Activated CD8-positive, alpha-beta memory T cell treated with anti-CD3 and anti-CD28 coated beads for 36 hours (primary cell): Measurements from ENCODE around the gene POGZ. TPM values are rescaled to one million over a fixed set of nuclear protein-coding genes. Genes with fewer than 3 reads are reported as not detected.

ENCODE experiments used
- CTCF ChIA-PET: fragments of 350-600 bp; sonication (Branson Sonifier 250); formaldehyde crosslinking; loops from one replicate; lab custom pipeline; 2021; ENCODE audit warnings: antibody characterized with exemption; lab: Charles Lee
- POLR2A ChIA-PET: fragments of 350-600 bp; sonication (Branson Sonifier 250); formaldehyde crosslinking; loops from one replicate; lab custom pipeline; 2021; ENCODE audit warnings: antibody characterized with exemption; lab: Charles Lee
- total RNA-seq, 2 experiments: library from RNA; stranded (reverse); gene quantifications; one replicate each; pipeline ENCODE4 v1.2.3, GENCODE V29; 2021

The POGZ gene
- total RNA-seq, 2 experiments from 2014 or later: 63.0 to 63.9 TPM

DNA sequence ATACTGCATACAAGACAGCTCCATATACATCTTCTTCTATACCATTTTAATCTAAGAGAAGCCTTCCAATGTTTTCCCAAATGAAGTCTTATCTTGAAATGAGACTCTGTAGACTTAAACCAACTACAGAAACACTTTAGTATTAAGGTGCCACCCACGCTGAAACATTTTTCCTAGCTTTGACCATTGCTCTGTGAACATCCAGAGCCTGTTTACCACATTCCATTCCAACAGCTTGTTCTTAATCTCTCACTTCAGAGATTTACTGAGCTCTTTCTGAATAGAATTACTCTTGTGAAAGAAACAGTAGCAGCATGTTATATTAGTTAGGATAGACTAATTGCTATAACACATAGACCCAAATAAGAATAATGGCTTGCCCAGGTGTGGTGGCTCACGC is 19.6 kb upstream of the POGZ start:
- CTCF ChIA-PET: no interaction called here
- POLR2A ChIA-PET: no interaction called here

DNA sequence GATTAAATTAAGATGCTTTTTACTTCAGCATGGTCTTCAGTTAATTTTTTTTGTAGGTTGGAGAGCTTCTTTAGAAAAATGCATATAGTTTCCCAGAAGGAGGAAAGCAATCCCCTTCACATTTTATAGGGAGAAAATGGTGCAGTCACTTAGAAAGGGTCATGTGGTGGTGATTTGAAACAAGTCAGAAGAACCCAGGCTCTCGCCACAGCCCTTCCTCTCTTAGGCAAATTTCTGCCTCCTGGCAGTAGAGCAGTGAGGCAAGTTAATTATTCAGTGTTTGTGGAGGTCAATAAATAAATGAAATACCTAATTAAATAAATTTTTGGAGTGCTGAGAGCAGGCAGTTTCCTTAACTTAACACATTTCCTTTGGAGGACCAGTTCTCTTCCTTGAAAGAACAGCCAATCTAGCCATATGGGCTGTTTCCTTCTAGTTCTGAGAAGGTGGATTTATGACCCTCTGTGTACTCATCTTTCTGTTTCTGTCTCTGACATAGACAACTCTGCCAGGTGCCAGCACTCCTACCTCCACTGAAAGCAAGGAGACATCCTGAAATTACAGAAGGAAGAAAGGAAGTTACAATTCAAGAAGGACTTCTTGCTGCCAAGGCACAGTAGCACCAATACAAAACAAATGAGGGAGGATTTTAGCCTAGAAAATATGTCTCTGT is 19.0 kb upstream of the POGZ start:
- ChIA-PET POLR2A (no interaction called here), CTCF (no interaction called here)

DNA sequence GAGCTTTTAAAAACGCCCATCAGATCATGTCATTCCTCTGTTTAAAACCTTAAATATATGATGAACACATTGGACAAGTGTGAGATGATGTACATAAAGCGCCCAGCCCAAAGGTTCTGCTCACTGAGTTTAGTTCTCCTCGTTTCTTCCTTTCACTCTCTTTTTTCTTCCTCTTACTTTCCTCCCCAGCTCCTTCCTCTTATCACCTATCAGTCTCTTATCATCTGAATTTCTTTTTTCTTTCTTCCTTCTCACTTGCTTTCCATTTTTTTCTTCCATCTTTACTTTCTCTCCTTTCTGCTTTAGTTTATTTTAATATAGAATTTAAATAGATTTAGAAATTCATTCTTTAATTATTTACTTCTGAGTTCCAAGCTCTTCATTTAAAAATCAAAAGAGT is 17.8 kb upstream of the POGZ start:
- POLR2A ChIA-PET: no interaction called here
- CTCF ChIA-PET: no interaction called here

DNA sequence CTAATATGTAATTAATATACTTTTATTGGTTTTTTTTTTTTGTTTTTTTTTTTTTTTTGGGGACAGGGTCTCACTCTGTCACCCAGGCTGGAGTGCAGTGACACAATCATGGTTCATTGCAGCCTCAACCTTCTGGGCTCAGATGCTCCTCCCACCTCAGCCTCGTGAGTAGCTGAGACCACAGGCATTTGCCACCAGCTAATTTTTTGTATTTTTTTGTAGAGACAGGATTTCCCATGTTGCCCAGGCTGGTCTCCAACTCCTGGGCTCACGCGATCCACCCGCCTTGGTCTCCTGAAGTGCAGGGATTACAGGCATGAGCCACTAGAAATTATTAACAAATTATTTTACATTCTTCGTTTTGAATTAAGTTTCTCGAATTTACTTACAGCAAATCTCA is 16.8 kb upstream of the POGZ start:
- POLR2A ChIA-PET: interaction anchor here (1.0 to 2.2 kb wide), 2 partner anchors 17 to 76 kb away, joined by 4 to 7 read pairs; partner anchors contain the start of genes POGZ and PSMB4
- CTCF ChIA-PET: interaction anchor here (0.6 kb wide), 1 partner anchor 1045 kb away, joined by 3 read pairs; no protein-coding TSS in a partner anchor

DNA sequence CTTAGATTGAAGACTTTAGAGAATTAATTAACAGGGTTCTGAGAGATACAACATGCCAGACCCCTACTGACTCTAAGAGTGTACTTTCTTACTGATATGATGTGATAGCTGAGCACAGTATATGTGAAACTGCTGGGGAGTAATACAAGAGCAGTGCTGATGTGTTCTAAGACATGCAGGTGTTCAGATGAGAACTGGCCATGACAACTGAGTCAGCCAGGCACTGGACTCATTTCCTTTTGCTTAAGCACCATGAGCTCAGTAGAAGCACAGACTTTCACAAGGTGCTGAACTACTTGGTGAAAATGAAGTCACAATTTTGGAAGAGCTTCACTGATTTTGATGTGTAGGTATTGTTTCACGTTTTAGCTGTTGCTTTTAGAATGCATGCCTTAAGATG is 15.9 kb upstream of the POGZ start:
- ChIA-PET CTCF (interaction anchor here (0.7 to 1.0 kb wide), 2 partner anchors 36 to 66 kb away, joined by 3 to 5 read pairs; partner anchors contain the start of gene CGN), POLR2A (interaction anchor here (1.0 to 2.2 kb wide), 2 partner anchors 16 to 75 kb away, joined by 4 to 7 read pairs; partner anchors contain the start of genes POGZ and PSMB4)

DNA sequence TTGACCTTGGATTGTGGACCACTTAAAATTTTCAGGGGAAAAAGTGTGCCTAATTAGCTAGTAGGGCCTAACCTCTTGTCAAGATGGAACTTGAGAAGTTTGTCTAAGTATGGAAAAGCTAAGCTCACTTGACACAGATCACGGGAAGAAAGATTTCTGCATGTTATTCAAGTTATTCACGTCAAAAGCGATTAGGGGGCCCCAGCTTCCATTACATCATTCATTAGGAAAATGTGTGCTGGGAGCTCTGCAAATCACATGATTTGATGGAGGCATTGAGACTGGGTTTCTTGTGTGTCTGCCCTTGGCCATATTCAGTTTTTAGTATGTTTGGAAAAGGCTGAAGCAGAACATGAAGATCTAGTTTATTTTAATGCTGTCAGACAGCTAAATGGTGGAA is 15.5 kb upstream of the POGZ start:
- ChIA-PET CTCF (interaction anchor here (0.7 to 1.0 kb wide), 2 partner anchors 36 to 66 kb away, joined by 3 to 5 read pairs; partner anchors contain the start of gene CGN), POLR2A (interaction anchor here (1.0 to 2.2 kb wide), 2 partner anchors 15 to 75 kb away, joined by 4 to 7 read pairs; partner anchors contain the start of genes POGZ and PSMB4)

DNA sequence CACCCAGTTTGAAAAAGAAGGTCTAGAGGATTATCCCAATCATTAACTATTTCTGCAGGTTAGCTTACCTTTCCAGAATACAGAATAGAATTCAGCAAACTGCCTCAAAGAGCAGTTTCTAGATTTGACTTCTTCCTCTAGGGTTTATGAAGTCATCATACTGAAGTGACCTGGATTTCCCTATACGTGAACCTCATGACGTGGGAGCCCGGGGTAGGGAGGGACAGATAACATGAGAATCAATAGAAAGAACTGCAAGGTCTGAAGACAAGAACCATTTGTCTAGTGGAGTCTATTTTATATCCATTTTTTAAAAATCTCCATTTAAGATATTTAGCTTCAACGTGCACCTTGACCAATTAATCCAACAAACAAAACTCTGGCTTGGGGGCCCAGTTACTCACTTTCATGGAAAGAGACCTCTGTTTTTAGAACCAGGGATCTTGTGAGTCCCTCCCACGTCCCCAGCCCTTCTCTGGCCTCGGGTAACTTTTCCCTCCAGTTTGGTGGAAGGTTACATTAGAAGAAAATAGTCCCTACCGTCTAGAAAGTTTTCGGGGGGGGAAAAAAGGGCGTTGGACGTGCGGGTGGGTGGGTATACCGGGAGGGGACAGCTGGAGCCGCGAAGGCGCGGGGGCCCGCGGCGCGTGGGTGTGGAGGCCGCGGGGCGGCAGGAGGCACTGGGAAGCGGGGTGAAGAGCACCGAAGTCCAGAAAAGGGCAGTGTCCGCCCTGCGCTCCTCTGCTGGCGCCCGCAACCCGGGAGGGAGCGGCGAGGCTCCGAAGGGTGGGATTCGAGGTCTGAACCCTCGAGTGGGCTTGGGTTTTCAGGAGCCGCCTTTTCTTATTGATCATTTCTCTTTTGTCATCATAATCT is 13.8 kb upstream of the POGZ start:
- POLR2A ChIA-PET: no interaction called here

DNA sequence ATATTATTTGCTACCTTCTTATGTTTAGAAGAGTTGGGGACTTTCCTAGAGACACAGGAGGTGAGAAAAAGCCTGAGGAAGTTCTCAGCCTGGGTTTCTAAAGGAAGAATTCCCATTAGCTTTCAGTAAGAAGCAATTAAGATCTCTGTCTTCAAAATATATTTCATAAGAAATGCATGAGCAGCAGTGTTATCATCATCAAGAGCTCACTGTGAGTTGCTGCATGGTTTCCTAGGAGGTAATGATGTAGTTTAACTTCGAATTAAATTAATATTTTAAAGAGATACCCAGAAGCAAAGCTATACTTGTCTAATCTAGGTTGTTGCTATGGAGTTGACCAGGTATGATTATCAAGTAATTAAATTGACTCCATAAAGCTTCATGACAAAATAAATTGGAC is 5.7 kb upstream of the POGZ start:
- POLR2A ChIA-PET: interaction anchor here (0.8 kb wide), 1 partner anchor 9 kb away, joined by 3 read pairs; no protein-coding TSS in a partner anchor

More for the DNA sequence above, 13.8 kb upstream of the POGZ start:
- CTCF ChIA-PET: interaction anchor here (0.9 kb wide), 1 partner anchor 29 kb away, joined by 3 read pairs; no protein-coding TSS in a partner anchor

DNA sequence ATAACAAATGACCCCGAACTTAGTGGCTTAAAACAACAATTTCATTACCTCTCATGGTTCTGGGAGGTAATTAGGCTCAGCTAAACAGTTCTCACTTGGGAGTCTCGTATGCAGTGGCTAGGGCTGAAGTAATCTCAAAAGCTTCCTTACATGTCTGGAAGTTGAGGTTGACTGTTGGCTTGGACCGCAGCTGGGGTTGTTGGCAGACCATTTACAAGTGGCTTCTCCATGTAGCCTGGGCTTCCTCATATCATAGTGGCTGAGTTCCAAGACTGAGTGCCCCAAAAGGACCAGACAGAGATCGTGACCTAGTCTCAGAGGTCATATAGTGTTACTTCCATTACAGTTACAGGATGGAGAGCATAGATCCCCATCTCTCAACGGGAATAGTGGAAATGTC is 2.4 kb upstream of the POGZ start:
- CTCF ChIA-PET: no interaction called here

More for the DNA sequence above, 5.7 kb upstream of the POGZ start:
- CTCF ChIA-PET: interaction anchor here (0.6 kb wide), 1 partner anchor 375 kb away, joined by 3 read pairs; no protein-coding TSS in a partner anchor

DNA sequence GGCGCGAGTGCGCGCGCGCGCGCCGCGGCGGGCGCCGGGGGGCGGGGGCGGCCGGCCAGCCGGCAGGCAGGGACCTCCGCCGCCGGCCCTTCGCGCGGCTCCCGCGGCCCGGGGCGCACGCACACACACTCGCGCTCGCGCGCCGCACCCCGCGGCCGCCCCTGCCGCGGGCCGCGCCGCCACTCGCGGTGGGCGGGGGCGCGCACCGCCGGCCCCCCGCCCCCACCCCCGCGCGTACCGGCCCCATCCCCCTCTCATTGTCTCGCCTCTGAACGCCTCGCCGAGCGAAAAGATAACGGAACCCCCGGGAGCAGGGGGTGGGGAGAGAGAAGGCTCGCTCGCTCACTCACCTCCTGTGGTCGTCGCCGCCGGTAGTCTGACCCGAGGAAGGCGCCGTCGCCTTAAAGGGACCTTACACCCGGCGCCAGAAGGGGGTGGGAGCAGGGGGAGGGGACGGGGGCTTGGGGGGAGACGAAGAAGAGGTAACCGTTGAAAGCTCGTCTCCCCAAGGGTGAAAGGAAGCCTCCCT is 428 bp downstream of the POGZ start:
- POLR2A ChIA-PET: interaction anchor here (1.5 kb wide), 1 partner anchor 16 kb away, joined by 7 read pairs; no protein-coding TSS in a partner anchor
- CTCF ChIA-PET: interaction anchor here (0.6 kb wide), 1 partner anchor 184 kb away, joined by 3 read pairs; no protein-coding TSS in a partner anchor

More for the DNA sequence above, 2.4 kb upstream of the POGZ start:
- POLR2A ChIA-PET: interaction anchor here (0.6 kb wide), 1 partner anchor 42 kb away, joined by 3 read pairs; no protein-coding TSS in a partner anchor

DNA sequence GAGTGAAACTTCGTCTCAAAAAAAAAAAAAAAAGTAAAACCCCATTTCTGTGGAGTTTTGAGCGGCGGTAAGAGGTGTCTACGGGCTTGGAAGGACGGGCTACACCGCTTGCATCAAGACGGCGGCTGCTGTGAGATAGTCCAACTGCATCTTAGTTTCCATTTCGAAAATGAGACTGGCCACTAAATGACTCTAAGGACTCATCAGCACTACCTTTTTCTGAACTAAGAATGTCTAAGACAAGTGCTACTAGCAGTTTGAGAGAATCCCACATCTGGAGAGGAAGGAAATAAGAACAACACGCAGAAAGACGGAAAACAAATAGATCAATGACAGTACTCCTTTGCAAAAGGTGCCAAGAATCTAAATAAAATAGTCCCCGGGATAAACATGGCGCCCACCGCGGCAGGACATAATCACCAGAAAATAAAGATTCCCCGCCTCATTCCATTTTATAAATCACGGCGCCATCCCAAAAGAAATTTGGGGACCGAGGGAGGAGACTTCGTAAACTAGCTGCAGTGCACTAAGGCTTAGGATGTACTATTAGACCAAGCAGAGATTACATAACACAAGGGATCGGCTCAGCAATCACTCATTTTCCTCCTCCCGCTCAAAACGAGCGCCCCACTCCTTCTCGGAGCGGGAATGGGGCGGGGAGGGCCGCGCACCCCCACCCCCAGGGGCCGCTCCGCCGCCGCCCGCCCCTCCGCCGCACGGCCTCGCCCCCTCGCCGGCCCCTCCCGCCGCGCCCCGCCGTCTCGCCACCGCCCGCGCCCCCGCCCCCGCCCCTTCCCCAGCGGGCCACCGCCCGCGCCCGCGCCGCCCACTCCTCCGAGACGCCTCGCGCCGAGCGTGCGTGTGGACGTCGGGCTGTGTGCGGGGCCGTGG is 1.1 kb downstream of the POGZ start:
- ChIA-PET POLR2A (interaction anchor here (0.7 to 1.5 kb wide), 3 partner anchors 17 to 662 kb away, joined by 6 to 7 read pairs (median 6); no protein-coding TSS in a partner anchor), CTCF (no interaction called here)

DNA sequence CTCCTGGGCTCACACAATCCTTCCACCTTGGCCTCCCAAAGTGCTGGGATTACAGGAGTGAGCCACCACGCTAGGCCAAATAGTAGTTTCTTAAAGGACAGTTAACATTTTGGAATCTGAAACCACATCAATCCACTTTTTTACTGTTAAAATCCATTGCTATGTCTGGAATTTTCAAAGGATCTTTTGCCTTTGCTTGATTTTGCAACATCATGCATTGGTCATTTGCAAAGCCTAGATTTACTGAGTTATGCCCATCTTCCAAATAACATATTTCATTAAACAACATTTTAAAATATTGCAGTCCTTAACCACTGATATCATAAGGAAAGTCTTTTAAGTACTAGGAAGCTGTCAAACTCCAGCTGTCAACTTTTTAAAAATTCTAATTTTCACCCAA is 3.3 kb downstream of the POGZ start:
- ChIA-PET CTCF (interaction anchor here (0.7 kb wide), 1 partner anchor 29 kb away, joined by 3 read pairs; no protein-coding TSS in a partner anchor), POLR2A (interaction anchor here (0.9 kb wide), 1 partner anchor 9 kb away, joined by 3 read pairs; no protein-coding TSS in a partner anchor)

DNA sequence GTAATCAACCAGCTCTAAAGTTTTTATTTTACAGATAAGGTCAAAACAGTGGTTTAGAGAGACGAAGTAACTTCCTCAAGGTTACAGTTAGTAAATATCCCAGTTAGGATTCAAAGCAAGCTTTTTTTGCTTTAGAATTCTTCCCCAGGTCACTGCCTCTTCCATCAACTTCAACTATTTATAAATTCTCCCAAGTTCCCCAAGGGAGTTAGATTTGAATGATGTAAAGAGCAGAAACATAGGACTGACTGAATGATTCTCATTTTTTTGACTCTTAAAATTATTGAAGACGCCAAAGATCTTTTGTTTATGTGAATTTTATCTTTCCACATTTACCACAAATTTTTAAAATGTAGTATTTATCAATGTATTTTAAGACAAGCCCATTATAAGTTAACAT is 4.1 kb downstream of the POGZ start:
- CTCF ChIA-PET: interaction anchor here (0.7 kb wide), 1 partner anchor 30 kb away, joined by 3 read pairs; no protein-coding TSS in a partner anchor
- POLR2A ChIA-PET: interaction anchor here (0.7 kb wide), 1 partner anchor 167 kb away, joined by 3 read pairs; no protein-coding TSS in a partner anchor

DNA sequence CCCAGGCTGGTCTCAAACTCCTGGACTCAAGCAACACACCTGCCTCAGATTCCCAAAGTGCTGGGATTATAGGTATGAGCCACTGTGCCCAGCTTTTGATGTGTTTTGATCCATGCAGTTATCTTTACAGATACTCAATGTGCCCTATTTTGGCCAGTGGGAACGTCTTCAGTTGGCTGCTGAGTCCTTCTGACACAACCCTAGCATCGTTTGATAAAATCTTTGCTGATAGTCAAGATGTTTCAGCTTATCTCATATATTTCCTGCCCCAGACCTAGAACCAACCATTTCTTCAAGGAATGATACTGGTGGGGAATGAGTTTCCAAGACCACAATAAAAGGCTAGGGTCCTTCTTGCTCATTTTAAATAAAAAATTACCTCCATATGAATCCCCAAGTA is 11.6 kb downstream of the POGZ start:
- POLR2A ChIA-PET: no interaction called here
- CTCF ChIA-PET: interaction anchor here (0.7 to 1.4 kb wide), 2 partner anchors 286 to 288 kb away, joined by 3 read pairs; no protein-coding TSS in a partner anchor

DNA sequence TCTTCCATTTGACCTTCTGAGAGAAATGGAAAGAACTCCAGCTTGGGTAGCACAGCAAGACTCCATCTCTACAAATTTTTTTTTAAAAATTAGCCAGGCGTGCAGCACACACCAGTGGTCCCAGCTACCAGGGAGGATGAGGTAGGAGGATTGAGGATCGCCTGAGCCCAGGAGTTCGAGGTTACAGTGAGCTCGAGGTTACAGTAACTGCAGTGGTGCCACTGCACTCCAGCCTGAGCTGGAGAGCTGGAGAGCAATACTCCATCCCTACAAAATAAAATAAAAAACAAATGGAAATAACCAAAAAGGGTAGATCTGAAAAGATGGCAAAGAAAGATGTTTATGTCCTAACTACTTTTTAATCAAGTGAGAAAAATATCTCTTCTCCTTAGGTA is 14.5 kb downstream of the POGZ start:
- CTCF ChIA-PET: interaction anchor here (0.9 kb wide), 1 partner anchor 28 kb away, joined by 3 read pairs; no protein-coding TSS in a partner anchor
- POLR2A ChIA-PET: no interaction called here

DNA sequence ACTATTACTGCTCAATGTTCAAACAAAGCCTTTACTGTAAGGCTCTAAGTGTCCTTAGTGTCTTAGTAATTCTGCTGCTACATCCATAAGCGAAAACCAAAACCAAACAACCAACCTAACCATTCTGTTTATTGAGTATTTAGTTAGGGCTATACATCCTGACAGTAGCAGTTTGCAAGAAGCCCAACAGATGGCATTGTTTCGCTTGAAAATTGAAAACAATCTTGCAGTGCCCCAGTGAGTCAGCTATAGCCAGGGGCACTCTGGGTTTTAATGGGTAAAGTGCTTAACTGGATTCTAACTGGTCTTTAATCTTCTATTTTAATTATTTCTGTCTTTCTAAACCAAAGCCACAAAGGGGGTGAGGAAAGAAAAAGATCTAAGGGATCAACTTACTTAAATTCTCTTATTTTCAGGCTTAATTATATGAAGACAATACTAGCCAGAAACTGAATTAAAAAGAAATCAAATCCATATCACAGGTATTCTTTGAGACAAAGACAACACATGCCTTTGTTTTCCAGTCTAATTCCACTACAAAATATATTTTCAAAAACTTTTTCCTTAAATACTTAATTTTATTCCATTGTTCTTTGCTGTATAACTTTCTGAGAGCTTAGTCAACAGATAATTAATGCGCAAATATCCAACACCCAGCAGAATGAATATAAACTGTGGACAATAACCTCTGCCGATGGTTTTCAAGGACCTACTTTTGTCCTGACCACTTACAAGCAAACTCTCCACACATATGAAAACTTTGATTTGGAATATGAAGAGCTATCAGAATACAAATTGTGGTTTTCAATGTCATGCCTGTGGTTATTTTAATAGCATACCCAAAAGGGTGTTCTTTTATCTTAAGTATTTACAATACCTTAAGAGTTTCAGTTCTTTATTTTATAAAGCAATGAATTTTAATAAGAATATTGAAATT is 15.2 kb downstream of the POGZ start:
- POLR2A ChIA-PET: no interaction called here
- CTCF ChIA-PET: interaction anchor here (0.9 to 1.0 kb wide), 2 partner anchors 29 to 291 kb away, joined by 3 to 5 read pairs; no protein-coding TSS in a partner anchor
